Dendritic cell treated with granulocyte-macrophage colony-stimulating factor and Interleukin-4, amounts not matched to agents 40 ng/mL and 50 ng/mL, for 4 days (primary cell): Measurements from ENCODE around the gene ANO10.
"Not testable (repeated sequence)": the region's sequence is repeated elsewhere in the genome, so short reads cannot be mapped to it uniquely, and the experiment has no call there.

Experiments
- H3K27ac Mint-ChIP-seq: one replicate; pipeline ENCODE4 v1.8.0; 2022; ENCODE audit warnings: mild to moderate bottlenecking, mixed read lengths
- H3K27me3 Mint-ChIP-seq: one replicate; pipeline ENCODE4 v1.8.0; 2022; ENCODE audit warnings: mild to moderate bottlenecking, mixed read lengths
- H3K36me3 Mint-ChIP-seq: one replicate; pipeline ENCODE4 v1.8.0; 2022; ENCODE audit warnings: low read depth, mixed read lengths
- H3K4me1 Mint-ChIP-seq: one replicate; pipeline ENCODE4 v1.8.0; 2022; ENCODE audit warnings: low read depth, mixed read lengths
- H3K4me3 Mint-ChIP-seq: one replicate; pipeline ENCODE4 v1.8.0; 2022; ENCODE audit warnings: mild to moderate bottlenecking, moderate library complexity, mixed read lengths
- H3K9me3 Mint-ChIP-seq: one replicate; pipeline ENCODE4 v1.8.0; 2022; ENCODE audit warnings: mixed read lengths
- intact Hi-C: fragments of 100-400 bp; cut with micrococcal nuclease; formaldehyde crosslinking; loops from one replicate; pipeline ENCODE4 v1.15.0; 2022

Gene ANO10

GRCh38 chr3:43478118-43478785, 143.6 kb downstream of the ANO10 start:
- no peak overlapping the region for H3K4me3 Mint-ChIP-seq
- H3K4me1 Mint-ChIP-seq: no peaks in the 10 kb centered on the region

GRCh38 chr3:43477600-43477999, 144.2 kb downstream of the ANO10 start:
- intact Hi-C loops: no loop called here
- Mint-ChIP-seq H3K27ac (no peak overlapping the region), H3K4me1 (no peaks in the 10 kb centered on the region), H3K27me3 (no peaks in the 10 kb centered on the region), H3K4me3 (no peak overlapping the region), H3K9me3 (no peaks in the 10 kb centered on the region), H3K36me3 (no peaks in the 10 kb centered on the region)

More at GRCh38 chr3:43478118-43478785, 143.6 kb downstream of the ANO10 start:
- Mint-ChIP-seq H3K36me3 (no peaks in the 10 kb centered on the region), H3K27me3 (no peaks in the 10 kb centered on the region), H3K27ac (no peak overlapping the region), H3K9me3 (no peaks in the 10 kb centered on the region)
- intact Hi-C loops: no loop called here

- no peaks in the 10 kb centered on the region for H3K36me3 Mint-ChIP-seq
- no peaks in the 10 kb centered on the region for H3K27me3 Mint-ChIP-seq
- no peaks in the 10 kb centered on the region for H3K9me3 Mint-ChIP-seq
- intact Hi-C loops: no loop called here
- H3K4me3 Mint-ChIP-seq: no peak overlapping the region
- no peaks in the 10 kb centered on the region for H3K4me1 Mint-ChIP-seq
- H3K27ac Mint-ChIP-seq: no peak overlapping the region
Observed at GRCh38 chr3:43473737-43474136, 148.1 kb downstream of the ANO10 start.

DNA sequence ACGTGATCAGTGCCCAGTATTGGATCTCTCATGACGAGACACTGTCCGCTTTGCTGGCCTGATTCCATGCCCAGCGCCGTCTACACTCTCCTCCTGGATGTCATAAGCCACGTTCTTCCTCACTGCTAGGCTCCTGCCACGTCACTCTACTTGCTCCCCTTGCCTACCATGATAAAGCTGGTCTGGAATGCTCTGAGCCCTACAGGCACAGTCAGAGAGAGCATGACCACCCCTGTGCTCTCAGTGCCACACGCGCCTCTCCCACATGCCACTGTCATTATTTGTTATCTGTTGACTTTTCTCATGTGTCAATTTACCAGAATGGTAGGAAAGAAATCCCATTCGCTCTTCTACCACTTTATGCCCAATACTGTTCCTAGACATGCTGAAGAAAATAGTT, 148.6 kb downstream of the ANO10 start:
- intact Hi-C loops: no loop called here
- no peak overlapping the region for H3K4me3 Mint-ChIP-seq
- no peaks in the 10 kb centered on the region for H3K4me1 Mint-ChIP-seq
- no peaks in the 10 kb centered on the region for H3K36me3 Mint-ChIP-seq
- H3K27me3 Mint-ChIP-seq: no peaks in the 10 kb centered on the region
- no peak overlapping the region for H3K27ac Mint-ChIP-seq
- H3K9me3 Mint-ChIP-seq: no peaks in the 10 kb centered on the region

DNA sequence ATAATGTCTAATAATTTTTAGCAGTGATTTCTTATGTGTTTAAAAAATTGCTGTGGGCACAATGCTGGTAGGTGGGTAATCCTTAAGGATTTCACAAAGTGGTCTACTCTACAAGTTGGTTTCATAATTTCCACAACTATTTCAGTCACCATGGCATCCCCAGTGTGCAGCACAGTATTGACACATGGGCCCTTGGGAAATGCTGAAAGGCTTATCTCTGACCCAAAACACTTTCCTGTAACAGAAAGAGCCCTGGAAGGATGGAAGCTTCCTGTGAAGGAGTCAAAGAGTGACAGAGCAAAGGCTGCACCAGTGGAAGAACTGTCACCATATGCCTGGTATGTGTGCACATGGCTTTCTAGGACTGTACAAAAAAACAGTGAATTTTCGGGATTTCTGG, 153.7 kb downstream of the ANO10 start:
- H3K36me3 Mint-ChIP-seq: peaks cover 10% of the 10 kb centered on the region
- intact Hi-C loops: no loop called here
- H3K4me1 Mint-ChIP-seq: no peaks in the 10 kb centered on the region
- H3K9me3 Mint-ChIP-seq: peaks cover 12% of the 10 kb centered on the region
- no peaks in the 10 kb centered on the region for H3K27me3 Mint-ChIP-seq
- no peak overlapping the region for H3K4me3 Mint-ChIP-seq
- H3K27ac Mint-ChIP-seq: no peak overlapping the region

DNA sequence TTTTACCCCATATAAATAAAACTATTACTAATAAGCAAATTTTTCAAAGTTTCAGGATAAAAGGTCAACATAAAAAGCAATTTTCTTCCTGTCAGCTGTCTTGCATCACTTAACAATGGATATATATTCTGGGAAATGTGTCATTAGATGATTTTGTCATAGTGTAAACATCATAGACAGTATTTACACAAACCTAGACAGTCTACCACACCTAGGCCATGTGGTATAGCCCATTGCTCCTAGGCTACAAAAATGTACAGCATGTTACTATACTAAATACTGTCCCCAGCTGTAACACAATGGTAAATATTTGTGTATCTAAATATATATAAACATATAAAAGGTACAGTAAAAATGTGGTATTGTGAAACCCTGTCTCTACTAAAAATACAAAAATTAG, 156.7 kb downstream of the ANO10 start:
- intact Hi-C loops: no loop called here
- Mint-ChIP-seq H3K4me3 (no peak overlapping the region), H3K27ac (no peak overlapping the region), H3K4me1 (no peaks in the 10 kb centered on the region), H3K27me3 (no peaks in the 10 kb centered on the region), H3K36me3 (peaks cover 20% of the 10 kb centered on the region), H3K9me3 (peaks cover 14% of the 10 kb centered on the region)

DNA sequence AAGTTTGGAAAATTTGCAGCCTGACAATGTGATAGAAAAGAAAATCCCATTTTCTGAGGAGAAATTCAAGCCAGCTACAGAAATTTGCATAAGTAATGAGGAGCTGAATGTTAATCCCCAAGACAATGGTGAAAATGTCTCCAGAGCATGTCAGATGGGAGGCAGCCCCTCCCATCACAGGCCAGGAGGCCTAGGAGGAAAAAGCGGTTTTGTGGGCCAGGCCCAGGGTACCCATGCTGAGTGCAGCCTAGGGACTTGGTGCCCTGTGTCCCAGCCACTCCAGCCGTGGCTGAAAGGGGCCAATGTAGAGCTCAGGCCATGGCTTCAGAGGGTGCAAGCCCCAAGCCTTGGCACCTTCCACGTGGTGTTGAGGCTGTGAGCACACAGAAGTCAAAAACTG, 159.2 kb downstream of the ANO10 start:
- Mint-ChIP-seq H3K36me3 (peaks cover 20% of the 10 kb centered on the region), H3K9me3 (peaks cover 14% of the 10 kb centered on the region)
- H3K4me3 Mint-ChIP-seq, H3K27me3 Mint-ChIP-seq, intact Hi-C loops, H3K4me1 Mint-ChIP-seq, H3K27ac Mint-ChIP-seq: not testable (repeated sequence)

GRCh38 chr3:43461345-43461744, 160.5 kb downstream of the ANO10 start:
- Mint-ChIP-seq H3K9me3 (peaks cover 14% of the 10 kb centered on the region), H3K4me1 (no peaks in the 10 kb centered on the region), H3K4me3 (no peak overlapping the region), H3K27me3 (no peaks in the 10 kb centered on the region), H3K27ac (no peak overlapping the region), H3K36me3 (peaks cover 20% of the 10 kb centered on the region)
- intact Hi-C loops: no loop called here

DNA sequence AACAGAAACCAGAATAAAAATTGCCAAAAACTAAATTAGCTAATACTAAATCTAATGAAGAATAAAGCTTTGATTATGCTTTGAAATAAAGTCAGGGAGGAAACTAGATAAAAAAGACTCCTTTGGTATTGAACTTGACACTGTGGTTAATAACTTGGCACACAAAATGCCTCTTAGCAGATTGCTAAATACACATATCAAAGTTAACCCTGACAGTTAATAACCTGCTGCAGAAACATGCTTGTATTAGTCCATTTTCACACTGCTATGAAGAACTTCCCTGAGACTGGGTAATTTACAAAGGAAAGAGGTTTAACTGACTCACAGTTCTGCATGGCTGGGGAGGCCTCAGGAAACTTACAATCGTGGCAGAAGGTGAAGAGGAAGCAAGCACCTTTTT, 164.8 kb downstream of the ANO10 start:
- H3K4me3 Mint-ChIP-seq, H3K27me3 Mint-ChIP-seq, H3K27ac Mint-ChIP-seq, H3K9me3 Mint-ChIP-seq, H3K36me3 Mint-ChIP-seq, H3K4me1 Mint-ChIP-seq, intact Hi-C loops: not testable (repeated sequence)

DNA sequence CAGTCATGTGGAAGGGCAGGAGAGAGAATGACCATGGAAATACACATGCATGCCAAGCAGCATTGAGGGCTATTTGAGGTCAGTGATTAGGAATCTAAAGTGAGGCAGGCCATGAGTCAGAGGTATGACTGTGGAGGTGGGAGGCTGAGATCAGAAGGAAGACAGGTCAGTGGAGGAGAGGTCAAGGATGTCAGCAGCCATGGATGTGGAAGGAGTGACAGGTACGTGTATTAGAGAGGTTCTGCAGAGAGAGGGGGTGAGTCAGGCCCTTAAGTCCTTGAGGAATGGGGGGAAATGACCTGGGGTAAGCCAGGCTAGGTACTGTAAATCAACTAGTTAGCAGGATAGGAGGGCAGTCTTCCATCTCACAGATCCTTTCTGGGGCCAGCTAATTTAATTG, 166.6 kb downstream of the ANO10 start:
- Mint-ChIP-seq H3K36me3 (no peaks in the 10 kb centered on the region), H3K4me1 (no peaks in the 10 kb centered on the region), H3K27ac (no peak overlapping the region), H3K9me3 (no peaks in the 10 kb centered on the region), H3K27me3 (no peaks in the 10 kb centered on the region), H3K4me3 (no peak overlapping the region)
- intact Hi-C loops: no loop called here

- Mint-ChIP-seq H3K4me1 (no peaks in the 10 kb centered on the region), H3K27me3 (no peaks in the 10 kb centered on the region), H3K4me3 (no peak overlapping the region), H3K36me3 (no peaks in the 10 kb centered on the region), H3K27ac (no peak overlapping the region), H3K9me3 (no peaks in the 10 kb centered on the region)
- intact Hi-C loops: no loop called here
Observed at GRCh38 chr3:43453981-43454380, 167.8 kb downstream of the ANO10 start.

GRCh38 chr3:43451670-43452254, 170.0 kb downstream of the ANO10 start:
- Mint-ChIP-seq H3K4me1 (no peaks in the 10 kb centered on the region), H3K36me3 (no peaks in the 10 kb centered on the region), H3K27me3 (no peaks in the 10 kb centered on the region), H3K4me3 (no peak overlapping the region), H3K9me3 (no peaks in the 10 kb centered on the region), H3K27ac (no peak overlapping the region)
- intact Hi-C loops: no loop called here

GRCh38 chr3:43448098-43448497, 173.7 kb downstream of the ANO10 start:
- Mint-ChIP-seq H3K4me1 (peaks cover 5% of the 10 kb centered on the region), H3K36me3 (no peaks in the 10 kb centered on the region), H3K27ac (no peak overlapping the region), H3K4me3 (no peak overlapping the region), H3K9me3 (no peaks in the 10 kb centered on the region), H3K27me3 (no peaks in the 10 kb centered on the region)
- intact Hi-C loops: no loop called here

DNA sequence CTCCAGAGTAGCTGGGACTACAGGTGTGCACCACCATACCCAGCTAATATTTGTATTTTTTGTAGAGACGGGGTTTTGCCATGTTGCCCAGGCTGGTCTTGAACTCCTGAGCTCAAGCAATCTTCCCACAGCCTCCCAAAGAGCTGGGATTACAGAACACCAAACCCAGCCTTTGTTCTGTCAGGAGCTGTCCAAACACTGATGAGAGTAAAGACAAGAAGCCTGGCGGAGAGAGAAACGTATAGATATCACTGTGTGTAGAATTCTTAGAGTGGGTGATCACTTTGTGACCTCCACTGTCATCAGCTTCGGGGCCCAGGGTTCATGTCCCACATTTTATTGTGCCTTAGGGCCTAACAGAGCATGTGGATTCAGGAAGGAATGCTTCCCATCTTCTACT, 176.0 kb downstream of the ANO10 start:
- no peaks in the 10 kb centered on the region for H3K27me3 Mint-ChIP-seq
- H3K27ac Mint-ChIP-seq: no peak overlapping the region
- intact Hi-C loops: no loop called here
- no peak overlapping the region for H3K4me3 Mint-ChIP-seq
- no peaks in the 10 kb centered on the region for H3K36me3 Mint-ChIP-seq
- no peaks in the 10 kb centered on the region for H3K9me3 Mint-ChIP-seq
- peaks cover 6% of the 10 kb centered on the region for H3K4me1 Mint-ChIP-seq

DNA sequence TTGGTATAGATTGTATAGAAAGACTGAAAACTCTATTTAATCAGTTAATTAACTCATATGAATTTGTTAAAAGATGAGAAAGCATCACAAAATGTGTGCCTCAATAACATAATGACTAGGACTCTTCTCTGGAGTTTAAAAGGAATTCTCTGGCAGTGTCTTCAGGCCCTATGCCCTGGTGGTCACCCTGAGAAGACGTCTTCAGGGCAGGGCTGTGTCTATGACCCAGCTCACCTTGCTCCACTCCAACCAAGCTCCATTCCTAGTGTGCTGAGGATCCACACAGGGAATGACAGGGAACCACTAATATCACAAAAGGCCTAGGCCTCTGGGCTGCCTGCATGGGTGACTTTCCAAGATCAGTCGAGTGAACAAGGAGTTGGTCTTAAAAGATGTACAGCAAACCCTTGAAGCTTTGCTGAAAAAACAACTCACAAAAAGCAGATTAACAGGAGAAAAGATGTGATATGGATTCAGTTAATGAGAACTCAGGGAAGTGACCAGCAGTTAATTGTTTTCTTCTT, 178.9 kb downstream of the ANO10 start:
- Mint-ChIP-seq H3K27ac (no peak overlapping the region), H3K27me3 (no peaks in the 10 kb centered on the region), H3K9me3 (no peaks in the 10 kb centered on the region), H3K36me3 (peaks cover 7% of the 10 kb centered on the region), H3K4me1 (peaks cover 14% of the 10 kb centered on the region), H3K4me3 (no peak overlapping the region)
- intact Hi-C loops: no loop called here
